ENCODE measurements around the gene TAF4. TPM values are rescaled to one million over a fixed set of nuclear protein-coding genes. Genes with fewer than 3 reads are reported as not detected.
"Not testable (repeated sequence)": the region's sequence is repeated elsewhere in the genome, so short reads cannot be mapped to it uniquely, and the experiment has no call there.

TAF4 gene
- total and polyA plus RNA-seq, 2 of the 13 experiments (the other 11 are each of a cell fraction or from before 2014, with no cell fraction given): 5.9 to 12.0 TPM

GRCh38 chr20:61972636-61973508 is 92.8 kb downstream of the TAF4 start:
- BruUV-seq (replicated peaks): no TSS peak
- no peak for FAIRE-seq

GRCh38 chr20:61971595-61971994 is 94.1 kb downstream of the TAF4 start:
- H3K4me1 ChIP-seq (ENCODE audit: insufficient read depth, low read length); H3K79me2 ChIP-seq (ENCODE audit: insufficient read depth, low read length); intact Hi-C loops (cut with micrococcal nuclease; ENCODE audit: unreplicated experiment); H3K27ac ChIP-seq (ENCODE audit: extremely low read length, insufficient read depth, low read length); H3K9ac ChIP-seq (ENCODE audit: insufficient read depth, low read depth, low read length); H3K9me3 ChIP-seq (ENCODE audit: low read length); ATAC-seq; FAIRE-seq; in situ Hi-C loops (cut with HindIII; ENCODE audit: extremely low pct_ligation_motif_present, low pct_unique_long_range_greater_than_20kb); H3K27me3 ChIP-seq (ENCODE audit: control insufficient read depth in 1 of 2, insufficient read depth in 2 of 2, low read length in 2 of 2); H3K4me2 ChIP-seq (ENCODE audit: low read depth, low read length); H4K20me1 ChIP-seq (ENCODE audit: insufficient read depth, low read length); DNase-seq (ENCODE audit: low spot score); BruUV-seq (replicated peaks); H2AFZ ChIP-seq (ENCODE audit: low read length); H3K4me3 ChIP-seq (replicated peaks in 1 of 3; ENCODE audit: insufficient read depth in 1 of 3, low read depth in 2 of 3, low read length in 3 of 3); CTCF ChIA-PET (ENCODE audit: low intra/inter-chr PET ratio, low total read pairs); POLR2A ChIA-PET: not testable (repeated sequence)
- 95% methylated on average over 13 of the region's 13 CpGs for WGBS (ENCODE audit: low lambda C conversion rate)
- H3K36me3 ChIP-seq (replicated peaks in 1 of 2; ENCODE audit: control insufficient read depth in 1 of 2, insufficient read depth in 2 of 2, low read length in 2 of 2): peaks cover 27 to 42% of the 10 kb centered on the region in 2 experiments; a peak in 4 of 5 replicates

More at GRCh38 chr20:61972636-61973508, 92.8 kb downstream of the TAF4 start:
- H3K4me3 ChIP-seq (replicated peaks in 1 of 3; ENCODE audit: insufficient read depth in 1 of 3, low read depth in 2 of 3, low read length in 3 of 3): no peak overlapping the region
- POLR2A ChIA-PET: no interaction called here
- no peak for DNase-seq (ENCODE audit: low spot score)
- no peak overlapping the region for H3K9ac ChIP-seq (ENCODE audit: insufficient read depth, low read depth, low read length)
- no peaks in the 10 kb centered on the region for H3K4me1 ChIP-seq (ENCODE audit: insufficient read depth, low read length)
- H3K36me3 ChIP-seq (replicated peaks in 1 of 2; ENCODE audit: control insufficient read depth in 1 of 2, insufficient read depth in 2 of 2, low read length in 2 of 2): peaks cover 31 to 51% of the 10 kb centered on the region in 2 experiments
- CTCF ChIA-PET (ENCODE audit: low intra/inter-chr PET ratio, low total read pairs): no interaction called here
- no peak overlapping the region for H3K4me2 ChIP-seq (ENCODE audit: low read depth, low read length)
- H3K27me3 ChIP-seq (ENCODE audit: control insufficient read depth in 1 of 2, insufficient read depth in 2 of 2, low read length in 2 of 2): no peaks in the 10 kb centered on the region; a peak in 1 of 5 replicates
- 91% methylated on average over 27 of the region's 27 CpGs for WGBS (ENCODE audit: low lambda C conversion rate)
- H4K20me1 ChIP-seq (ENCODE audit: insufficient read depth, low read length): peaks cover 5% of the 10 kb centered on the region; the same call in 1 of the 2 replicates
- in situ Hi-C loops (cut with HindIII; ENCODE audit: extremely low pct_ligation_motif_present, low pct_unique_long_range_greater_than_20kb) (no loop called here), intact Hi-C loops (cut with micrococcal nuclease; ENCODE audit: unreplicated experiment) (no loop called here)
- H3K27ac ChIP-seq (ENCODE audit: extremely low read length, insufficient read depth, low read length): no peak overlapping the region
- no peak for TF ChIP-seq ZNF331 (CRISPR knock-in tag; IDR thresholded peaks at IDR 0.05)
- 0 out of 2 replicates have a peak, but pooled peaks have one; percentile 13 for TF ChIP-seq TBX2 (CRISPR knock-in tag; IDR thresholded peaks at IDR 0.05; ENCODE audit: borderline replicate concordance)
- TF ChIP-seq RBM22 (optimal IDR thresholded peaks at IDR 0.05; ENCODE audit: low read length): peak; percentile 60
- TF ChIP-seq GZF1 (CRISPR knock-in tag; IDR thresholded peaks at IDR 0.05): no peak
- TF ChIP-seq ATF4 (CRISPR knock-in tag; IDR thresholded peaks at IDR 0.05): no peak
- H2AFZ ChIP-seq (ENCODE audit: low read length): no peak overlapping the region
- ATAC-seq: no peak
- H3K9me3 ChIP-seq (ENCODE audit: low read length): no peaks in the 10 kb centered on the region
- no peaks in the 10 kb centered on the region for H3K79me2 ChIP-seq (ENCODE audit: insufficient read depth, low read length)

All from HepG2 (cell line).